Mesenchymal stem cell (in vitro differentiated cells and primary cell): ENCODE measurements around the gene SLC6A18.

ENCODE experiments used
- DNase-seq: peaks from one replicate; pipeline ENCODE4 v3.0.0-alpha.2; 2013
- H2AFZ ChIP-seq: one replicate; pipeline ENCODE4 v1.6.1; 2013; ENCODE audit warnings: low read depth, mild to moderate bottlenecking, control low read depth, inconsistent platforms, low read length, moderate library complexity
- H2AK5ac ChIP-seq: 2 replicates; pipeline ENCODE4 v1.6.1; 2013; ENCODE audit warnings: low read length, moderate library complexity, mild to moderate bottlenecking, inconsistent platforms; ENCODE audit not compliant: severe bottlenecking
- H2BK120ac ChIP-seq: one replicate; pipeline ENCODE4 v1.6.1; 2013; ENCODE audit warnings: low read depth, mild to moderate bottlenecking, inconsistent platforms, low read length, moderate library complexity
- H2BK12ac ChIP-seq, 2 experiments: one replicate each; pipeline ENCODE4 v1.6.1; 2013; ENCODE audit warnings: inconsistent platforms in 2 of 2, low read length in 2 of 2, mild to moderate bottlenecking in 2 of 2, moderate library complexity in 2 of 2, control low read depth in 1 of 2
- H2BK15ac ChIP-seq: one replicate; pipeline ENCODE4 v1.6.1; 2013; ENCODE audit warnings: mild to moderate bottlenecking, low read depth, inconsistent platforms; ENCODE audit not compliant: poor library complexity, severe bottlenecking
- H2BK5ac ChIP-seq: 2 replicates; pipeline ENCODE4 v1.6.1; 2013; ENCODE audit warnings: low read depth, mild to moderate bottlenecking, low read length, control low read depth, inconsistent platforms; ENCODE audit not compliant: poor library complexity, severe bottlenecking
- H3K14ac ChIP-seq, 2 experiments: one replicate each; pipeline ENCODE4 v1.6.1; 2013; ENCODE audit warnings: inconsistent platforms in 2 of 2, low read length in 2 of 2, control low read depth in 1 of 2, mild to moderate bottlenecking in 1 of 2, moderate library complexity in 1 of 2
- H3K18ac ChIP-seq, 2 experiments: one replicate each; pipeline ENCODE4 v1.6.1; 2013; ENCODE audit warnings: inconsistent platforms in 2 of 2, low read length in 2 of 2, control low read depth in 1 of 2, low read depth in 1 of 2, mild to moderate bottlenecking in 1 of 2
- H3K23ac ChIP-seq, 2 experiments: one replicate each; pipeline ENCODE4 v1.6.1; 2013; ENCODE audit warnings: inconsistent platforms in 2 of 2, low read length in 2 of 2, mild to moderate bottlenecking in 2 of 2, moderate library complexity in 2 of 2, control low read depth in 1 of 2
- H3K27ac ChIP-seq: 2 replicates; pipeline ENCODE4 v1.5.1; 2013; ENCODE audit warnings: mild to moderate bottlenecking, moderate library complexity, low read length, control low read depth, inconsistent platforms; ENCODE audit not compliant: poor library complexity, severe bottlenecking
- H3K27me3 ChIP-seq, 2 experiments: 2 replicates each; pipeline versions ENCODE4 v1.6.1 to v1.7.0; 2013; ENCODE audit warnings: low read length in 2 of 2, mild to moderate bottlenecking in 2 of 2, moderate library complexity in 2 of 2, control low read depth in 1 of 2, inconsistent platforms in 1 of 2; ENCODE audit not compliant: control insufficient read depth in 1 of 2, insufficient read depth in 1 of 2
- H3K36me3 ChIP-seq, 2 experiments: 2 replicates each; pipeline versions ENCODE4 v1.6.1 to v1.7.0; 2013; ENCODE audit warnings: low read length in 2 of 2, control low read depth in 1 of 2, inconsistent platforms in 1 of 2, low read depth in 1 of 2, mild to moderate bottlenecking in 1 of 2; ENCODE audit not compliant: insufficient read depth in 2 of 2, control insufficient read depth in 1 of 2
- H3K4ac ChIP-seq, 2 experiments: one replicate each; pipeline ENCODE4 v1.6.1; 2013; ENCODE audit warnings: inconsistent platforms in 2 of 2, low read length in 2 of 2, mild to moderate bottlenecking in 2 of 2, moderate library complexity in 2 of 2, control low read depth in 1 of 2, low read depth in 1 of 2
- H3K4me1 ChIP-seq: 2 replicates; pipeline ENCODE4 v1.6.1; 2013; ENCODE audit warnings: low read depth, low read length, control low read depth; ENCODE audit not compliant: control insufficient read depth, insufficient read depth
- H3K4me2 ChIP-seq: 2 replicates; pipeline ENCODE4 v1.6.1; 2013; ENCODE audit warnings: low read length, mild to moderate bottlenecking, inconsistent platforms; ENCODE audit not compliant: poor library complexity, severe bottlenecking
- H3K4me3 ChIP-seq, 2 experiments: 2 replicates each; pipeline versions ENCODE4 v1.5.1 to v1.7.0; 2013; ENCODE audit warnings: low read length in 2 of 2, mild to moderate bottlenecking in 2 of 2, control low read depth in 1 of 2, low read depth in 1 of 2; ENCODE audit not compliant: insufficient read depth in 1 of 2
- H3K79me1 ChIP-seq: replicated peaks from 2 replicates; pipeline ENCODE4 v1.6.1; 2013; ENCODE audit warnings: mild to moderate bottlenecking, control low read depth, low read length, inconsistent platforms; ENCODE audit not compliant: poor library complexity, severe bottlenecking
- H3K9ac ChIP-seq: 2 replicates; pipeline ENCODE4 v1.7.0; 2013; ENCODE audit warnings: mild to moderate bottlenecking, low read length, moderate library complexity
- H3K9me3 ChIP-seq: 2 replicates; pipeline ENCODE4 v1.7.0; 2013; ENCODE audit warnings: mild to moderate bottlenecking, low read length; ENCODE audit not compliant: control insufficient read depth
- H4K8ac ChIP-seq: one replicate; pipeline ENCODE4 v1.6.1; 2013; ENCODE audit warnings: inconsistent platforms, mild to moderate bottlenecking, low read length, moderate library complexity
- H4K91ac ChIP-seq: one replicate; pipeline ENCODE4 v1.6.1; 2013; ENCODE audit warnings: mild to moderate bottlenecking, low read length, inconsistent platforms
- WGBS: methylation state at CpG from one replicate; pipeline ENCODE4 v1.1.7; 2013; ENCODE audit warnings: mixed read lengths; 5-methylcytosine and 5-hydroxymethylcytosine counted together

The SLC6A18 gene

GRCh38 chr5:1210832-1211251 is 14.3 kb upstream of the SLC6A18 start:
- H4K8ac ChIP-seq, result no peak overlapping the region
- no peak overlapping the region for H3K4ac ChIP-seq
- H2BK120ac ChIP-seq, result no peak overlapping the region
- no peak overlapping the region for H4K91ac ChIP-seq
- no peaks in the 10 kb centered on the region for H3K79me1 ChIP-seq
- H3K9ac ChIP-seq, result no peak overlapping the region
- H2BK12ac ChIP-seq, result no peak overlapping the region
- no peak overlapping the region for H2BK5ac ChIP-seq
- no peak overlapping the region for H2AK5ac ChIP-seq
- no peak overlapping the region for H2AFZ ChIP-seq
- no peak overlapping the region for H3K4me3 ChIP-seq
- no peak for DNase-seq
- H3K9me3 ChIP-seq, result peaks cover 7% of the 10 kb centered on the region
- no peak overlapping the region for H3K27ac ChIP-seq
- H3K27me3 ChIP-seq, result peaks cover 4 to 38% of the 10 kb centered on the region in 2 experiments
- no peak overlapping the region for H3K4me2 ChIP-seq
- peaks cover 5% of the 10 kb centered on the region for H3K4me1 ChIP-seq
- H2BK15ac ChIP-seq, result no peak overlapping the region
- no peak overlapping the region for H3K23ac ChIP-seq
- no peak overlapping the region for H3K18ac ChIP-seq
- no peak overlapping the region for H3K14ac ChIP-seq
- H3K36me3 ChIP-seq, result no peaks in the 10 kb centered on the region
- WGBS, result 83% methylated on average over 21 of the region's 21 CpGs

DNA sequence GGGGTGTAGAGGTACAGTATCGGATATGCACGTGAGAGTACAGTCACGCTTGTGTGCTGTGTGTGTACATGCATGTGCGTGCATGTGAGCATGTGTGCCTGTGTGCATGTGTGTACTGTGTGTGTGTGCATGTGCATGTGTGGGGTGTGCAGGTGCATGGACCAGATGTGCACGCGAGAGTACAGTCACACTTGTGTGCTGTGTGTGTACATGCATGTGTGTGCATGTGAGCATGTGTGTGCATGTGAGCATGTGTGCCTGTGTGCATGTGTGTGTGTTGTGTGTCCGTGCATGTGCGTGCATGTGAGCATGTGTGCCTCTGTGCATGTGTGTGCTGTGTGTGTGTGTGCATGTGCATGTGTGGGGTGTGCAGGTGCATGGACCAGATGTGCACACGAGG is 13.5 kb upstream of the SLC6A18 start:
- no peak overlapping the region for H2BK5ac ChIP-seq
- DNase-seq, result no peak
- no peak overlapping the region for H3K4me2 ChIP-seq
- H3K18ac ChIP-seq, result no peak overlapping the region
- H3K79me1 ChIP-seq, result no peaks in the 10 kb centered on the region
- H3K36me3 ChIP-seq, result no peaks in the 10 kb centered on the region
- no peak overlapping the region for H4K8ac ChIP-seq
- H3K4ac ChIP-seq, result no peak overlapping the region
- H3K4me1 ChIP-seq, result peaks cover 5% of the 10 kb centered on the region
- no peak overlapping the region for H3K14ac ChIP-seq
- 89% methylated on average over 9 of the region's 9 CpGs for WGBS
- no peak overlapping the region for H2AK5ac ChIP-seq
- peaks cover 3 to 30% of the 10 kb centered on the region in 2 experiments for H3K27me3 ChIP-seq
- H2BK120ac ChIP-seq, result no peak overlapping the region
- H3K27ac ChIP-seq, result no peak overlapping the region
- H3K9me3 ChIP-seq, result peaks cover 8% of the 10 kb centered on the region
- no peak overlapping the region for H3K23ac ChIP-seq
- H4K91ac ChIP-seq, result no peak overlapping the region
- no peak overlapping the region for H2BK15ac ChIP-seq
- no peak overlapping the region for H2BK12ac ChIP-seq
- H3K4me3 ChIP-seq, result peak overlapping the region in 1 of 2 experiments; percentile 21
- no peak overlapping the region for H2AFZ ChIP-seq
- H3K9ac ChIP-seq, result no peak overlapping the region

DNA sequence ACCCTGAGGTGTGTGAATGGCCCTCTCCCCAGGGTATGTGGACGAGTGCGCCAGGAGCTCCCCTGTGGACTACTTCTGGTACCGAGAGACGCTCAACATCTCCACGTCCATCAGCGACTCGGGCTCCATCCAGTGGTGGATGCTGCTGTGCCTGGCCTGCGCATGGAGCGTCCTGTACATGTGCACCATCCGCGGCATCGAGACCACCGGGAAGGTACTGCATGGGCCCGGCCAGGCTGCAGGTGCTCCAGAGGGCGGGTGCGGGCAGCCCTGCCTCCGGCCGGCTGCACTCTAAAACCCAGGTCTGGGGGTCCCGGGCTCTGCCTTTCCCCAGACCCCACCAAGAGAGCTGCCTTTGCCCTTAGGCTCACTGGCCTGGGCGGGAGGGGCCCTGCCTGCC is 12.9 kb upstream of the SLC6A18 start:
- Histone ChIP-seq H3K23ac (no peak overlapping the region), H2BK15ac (no peak overlapping the region), H2AFZ (peak overlapping the region; percentile 10), H3K36me3 (no peaks in the 10 kb centered on the region), H3K27me3 (peaks cover 3 to 25% of the 10 kb centered on the region in 2 experiments), H4K91ac (no peak overlapping the region), H3K4me1 (peaks cover 5% of the 10 kb centered on the region), H3K4ac (no peak overlapping the region), H2AK5ac (no peak overlapping the region), H3K79me1 (no peaks in the 10 kb centered on the region), H3K4me2 (no peak overlapping the region), H2BK5ac (no peak overlapping the region), H3K27ac (no peak overlapping the region), H2BK120ac (no peak overlapping the region), H2BK12ac (no peak overlapping the region), H3K4me3 (no peak overlapping the region), H3K18ac (no peak overlapping the region), H3K9ac (no peak overlapping the region), H3K9me3 (peaks cover 8% of the 10 kb centered on the region), H4K8ac (no peak overlapping the region), H3K14ac (no peak overlapping the region)
- no peak for DNase-seq
- 91% methylated on average over 20 of the region's 20 CpGs for WGBS

GRCh38 chr5:1212881-1213280 is 12.3 kb upstream of the SLC6A18 start:
- H2BK15ac ChIP-seq, result no peak overlapping the region
- H2BK5ac ChIP-seq, result no peak overlapping the region
- no peaks in the 10 kb centered on the region for H3K36me3 ChIP-seq
- no peak overlapping the region for H2BK120ac ChIP-seq
- no peak overlapping the region for H3K4me3 ChIP-seq
- no peak overlapping the region for H4K8ac ChIP-seq
- no peak overlapping the region for H3K9ac ChIP-seq
- no peak overlapping the region for H2AFZ ChIP-seq
- peaks cover 3 to 22% of the 10 kb centered on the region in 2 experiments for H3K27me3 ChIP-seq
- no peak overlapping the region for H4K91ac ChIP-seq
- no peak overlapping the region for H3K27ac ChIP-seq
- 91% methylated on average over 9 of the region's 18 CpGs for WGBS
- no peak overlapping the region for H3K23ac ChIP-seq
- H3K9me3 ChIP-seq, result peaks cover 8% of the 10 kb centered on the region
- no peaks in the 10 kb centered on the region for H3K79me1 ChIP-seq
- H3K4ac ChIP-seq, result no peak overlapping the region
- H2BK12ac ChIP-seq, result no peak overlapping the region
- H3K14ac ChIP-seq, result no peak overlapping the region
- no peak overlapping the region for H3K4me2 ChIP-seq
- H3K18ac ChIP-seq, result no peak overlapping the region
- DNase-seq, result no peak
- peaks cover 5% of the 10 kb centered on the region for H3K4me1 ChIP-seq
- no peak overlapping the region for H2AK5ac ChIP-seq
